ENCODE measurements around the gene CAMTA1.

GRCh38 chr1:7481194-7481593 is 695.9 kb downstream of the CAMTA1 start:
- no peak for TF ChIP-seq CTCF (IDR thresholded peaks at IDR 0.05; ENCODE audit: borderline replicate concordance, extremely low read depth, low read length, poor library complexity, severe bottlenecking)
- TF ChIP-seq EZH2 (IDR thresholded peaks at IDR 0.05; ENCODE audit: borderline replicate concordance, low read depth, low read length, severe bottlenecking), result no peak

Data from DND-41 (cell line).